GM12892 (cell line): ENCODE data around the gene USP9Y.

ENCODE experiments used
- POLR2A ChIP-seq: IDR thresholded peaks from 2 replicates; pipeline ENCODE4 v1.6.1; 2011; ENCODE audit warnings: low read depth, low read length, control low read depth
- POLR2AphosphoS5 ChIP-seq: IDR thresholded peaks from 2 replicates; pipeline ENCODE4 v1.6.1; 2011; ENCODE audit warnings: low read depth, low read length, control low read depth

- TF ChIP-seq POLR2A (no peak), POLR2AphosphoS5 (no peak)
Observed at GRCh38 chrY:12808046-12808445, 107.0 kb downstream of the USP9Y start.
